C4-2B (cell line): ENCODE data around the gene CCDC88C.
"Not testable (repeated sequence)": the region's sequence is repeated elsewhere in the genome, so short reads cannot be mapped to it uniquely, and the experiment has no call there.

Source experiments
- H3K27ac ChIP-seq: fragments of 450-650 bp; 2 replicates; pipeline ENCODE4 v1.5.1; 2017
- ZFX ChIP-seq: fragments of 450-650 bp; IDR thresholded peaks from 2 replicates; pipeline ENCODE4 v1.6.1; 2017
- TF ChIP-seq, protein P1 (sequence below): fragments of 450-650 bp; conservative IDR thresholded peaks from 2 replicates; pipeline ENCODE4 v1.5.1; 2017; ENCODE audit warnings: mild to moderate bottlenecking

CCDC88C gene

DNA sequence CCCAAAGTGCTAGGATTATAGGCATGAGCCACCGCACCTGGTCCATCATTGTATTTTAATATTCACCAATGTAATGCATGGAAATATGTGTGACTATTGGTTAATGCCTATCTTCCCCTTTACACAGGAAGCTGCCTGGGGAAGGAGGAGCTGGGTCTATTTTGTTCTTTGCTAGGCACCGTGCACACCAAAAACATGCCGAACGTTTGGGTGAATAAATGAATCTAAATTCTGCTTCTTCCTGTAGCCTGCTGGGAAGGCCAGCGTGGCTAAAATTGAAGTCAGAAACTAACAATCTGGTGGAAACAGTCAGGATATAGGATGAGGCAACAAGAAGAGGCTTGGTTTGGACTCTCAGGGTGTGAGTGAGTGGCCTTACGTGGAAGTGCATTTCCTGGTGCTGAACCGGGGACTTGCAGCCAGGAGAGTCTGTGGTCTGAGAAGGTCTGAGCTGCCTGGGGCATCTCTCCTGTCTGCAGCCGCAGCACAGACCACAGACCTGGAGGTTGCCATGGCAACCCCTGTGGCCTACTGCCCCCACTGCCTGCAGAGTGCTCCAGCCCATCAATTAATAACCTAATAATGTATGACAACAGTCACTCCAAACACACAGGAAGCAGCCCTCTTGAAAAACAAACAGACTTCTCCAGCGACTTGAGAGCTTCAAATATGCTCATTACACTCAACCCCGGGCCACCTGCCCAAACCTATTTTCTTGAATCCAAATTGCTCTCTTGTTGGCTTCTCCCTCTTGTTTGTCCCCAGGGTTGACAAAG lies 167.6 kb downstream of the CCDC88C start:
- no peak for TF ChIP-seq ZFX
- TF ChIP-seq, protein P1, sequence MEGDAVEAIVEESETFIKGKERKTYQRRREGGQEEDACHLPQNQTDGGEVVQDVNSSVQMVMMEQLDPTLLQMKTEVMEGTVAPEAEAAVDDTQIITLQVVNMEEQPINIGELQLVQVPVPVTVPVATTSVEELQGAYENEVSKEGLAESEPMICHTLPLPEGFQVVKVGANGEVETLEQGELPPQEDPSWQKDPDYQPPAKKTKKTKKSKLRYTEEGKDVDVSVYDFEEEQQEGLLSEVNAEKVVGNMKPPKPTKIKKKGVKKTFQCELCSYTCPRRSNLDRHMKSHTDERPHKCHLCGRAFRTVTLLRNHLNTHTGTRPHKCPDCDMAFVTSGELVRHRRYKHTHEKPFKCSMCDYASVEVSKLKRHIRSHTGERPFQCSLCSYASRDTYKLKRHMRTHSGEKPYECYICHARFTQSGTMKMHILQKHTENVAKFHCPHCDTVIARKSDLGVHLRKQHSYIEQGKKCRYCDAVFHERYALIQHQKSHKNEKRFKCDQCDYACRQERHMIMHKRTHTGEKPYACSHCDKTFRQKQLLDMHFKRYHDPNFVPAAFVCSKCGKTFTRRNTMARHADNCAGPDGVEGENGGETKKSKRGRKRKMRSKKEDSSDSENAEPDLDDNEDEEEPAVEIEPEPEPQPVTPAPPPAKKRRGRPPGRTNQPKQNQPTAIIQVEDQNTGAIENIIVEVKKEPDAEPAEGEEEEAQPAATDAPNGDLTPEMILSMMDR: no peak
- no peak overlapping the region for H3K27ac ChIP-seq

DNA sequence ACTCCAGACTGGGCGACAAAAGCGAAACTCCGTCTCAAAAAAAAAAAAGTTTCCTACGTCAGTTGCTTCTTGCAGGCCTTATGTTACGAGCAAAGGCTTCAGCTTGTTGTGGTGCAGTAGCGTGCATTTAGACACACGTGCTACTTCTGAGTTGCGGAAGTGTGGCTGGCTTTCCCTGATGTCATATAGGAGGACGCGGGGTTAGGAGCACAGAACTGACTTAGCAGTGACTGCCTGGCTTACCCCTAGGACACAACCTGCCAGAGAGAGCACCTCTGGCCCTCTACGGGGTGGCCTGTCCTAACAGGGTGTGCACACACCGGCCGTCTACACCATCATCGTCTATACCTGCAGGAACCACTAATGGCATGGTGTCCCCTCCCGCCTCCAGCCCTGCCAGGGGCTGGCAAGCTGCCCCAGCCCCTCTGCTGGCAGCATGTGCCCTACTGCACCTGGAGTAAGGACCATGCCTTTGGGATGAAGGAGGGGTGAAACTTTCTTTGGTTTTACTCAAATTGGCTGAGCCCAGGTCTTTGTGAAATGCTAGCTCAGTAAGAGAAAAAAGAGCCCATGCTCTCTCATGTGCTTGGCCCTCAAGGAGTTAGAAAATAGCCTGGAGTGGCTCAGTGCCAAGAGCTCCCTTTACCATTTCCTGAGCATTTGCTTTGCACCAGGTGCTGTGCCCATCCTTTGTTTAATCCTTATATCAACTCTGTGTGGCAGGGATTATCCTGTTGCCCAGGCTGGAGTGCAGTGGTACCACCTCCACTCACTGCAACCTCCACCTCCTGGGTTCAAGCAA lies 171.4 kb downstream of the CCDC88C start:
- TF ChIP-seq, protein P1: no peak
- no peak for TF ChIP-seq ZFX
- no peak overlapping the region for H3K27ac ChIP-seq

DNA sequence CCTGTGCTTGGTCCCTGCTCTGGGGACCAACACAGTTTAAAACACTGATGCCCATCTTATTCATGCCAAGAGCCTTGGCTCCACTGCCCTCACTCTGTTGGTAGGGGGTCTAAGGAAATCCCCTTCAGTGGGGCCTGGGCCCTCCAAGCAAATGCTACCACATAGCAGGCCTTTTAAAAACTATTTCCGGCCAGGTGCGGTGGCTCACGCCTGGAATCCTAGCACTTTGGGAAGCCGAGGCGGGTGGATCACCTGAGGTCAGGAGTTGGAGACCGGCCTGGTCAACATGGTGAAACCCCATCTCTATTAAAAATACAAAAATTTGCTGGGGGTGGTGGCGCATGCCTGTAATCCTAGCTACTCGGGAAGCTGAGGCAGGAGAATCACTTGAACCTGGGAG lies 172.0 kb downstream of the CCDC88C start:
- not testable (repeated sequence) for H3K27ac ChIP-seq

DNA sequence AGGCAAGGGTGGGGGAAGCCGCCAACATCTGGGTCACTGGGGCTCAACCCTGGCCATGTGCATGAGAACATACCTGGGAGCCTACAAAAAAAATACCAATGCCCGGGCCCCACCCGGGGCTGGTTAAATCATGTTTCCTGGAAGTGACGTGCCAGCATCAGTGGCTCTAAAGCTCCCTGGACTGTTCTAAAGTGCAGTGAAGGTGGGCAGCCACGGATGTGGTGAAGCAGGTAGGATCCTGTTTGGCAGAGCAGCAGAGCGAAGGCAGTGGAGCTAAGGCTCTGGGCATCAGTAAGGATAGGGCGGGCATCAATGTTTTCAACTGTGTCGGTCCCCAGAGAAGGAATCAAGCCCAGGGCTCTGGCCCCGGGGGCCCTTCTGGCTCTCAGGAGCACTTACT lies 172.6 kb downstream of the CCDC88C start:
- no peak overlapping the region for H3K27ac ChIP-seq
- TF ChIP-seq, protein P1: no peak
- no peak for TF ChIP-seq ZFX

DNA sequence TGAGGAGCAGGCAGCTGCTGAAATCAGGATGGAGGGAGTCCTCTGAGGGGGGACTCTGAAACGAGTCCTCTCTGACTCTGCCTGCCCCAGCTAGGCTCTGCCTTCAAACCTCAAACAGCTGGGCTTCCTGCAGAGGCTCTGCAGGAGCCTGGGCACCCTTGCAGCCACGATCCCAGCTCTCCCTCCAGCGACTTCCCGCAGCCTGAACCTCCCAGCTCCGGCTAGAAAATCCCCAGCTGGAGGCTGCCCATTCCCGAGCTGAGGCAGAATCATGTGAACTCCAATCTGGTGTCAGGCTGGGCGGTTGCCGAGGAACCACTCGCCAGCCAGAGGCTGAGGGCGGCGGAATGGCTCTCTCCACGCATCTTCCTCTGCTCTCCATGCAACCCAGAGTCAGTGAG lies 173.1 kb downstream of the CCDC88C start, which contains the start of gene GPR68:
GPR68 (minus strand) TSS at position 204 of the 401 bp plus-strand sequence. CDS start 9,654 bp downstream, outside the sequence.
- TF ChIP-seq, protein P1: no peak
- TF ChIP-seq ZFX: no peak
- no peak within 1 kb of the TSS for H3K27ac ChIP-seq

DNA sequence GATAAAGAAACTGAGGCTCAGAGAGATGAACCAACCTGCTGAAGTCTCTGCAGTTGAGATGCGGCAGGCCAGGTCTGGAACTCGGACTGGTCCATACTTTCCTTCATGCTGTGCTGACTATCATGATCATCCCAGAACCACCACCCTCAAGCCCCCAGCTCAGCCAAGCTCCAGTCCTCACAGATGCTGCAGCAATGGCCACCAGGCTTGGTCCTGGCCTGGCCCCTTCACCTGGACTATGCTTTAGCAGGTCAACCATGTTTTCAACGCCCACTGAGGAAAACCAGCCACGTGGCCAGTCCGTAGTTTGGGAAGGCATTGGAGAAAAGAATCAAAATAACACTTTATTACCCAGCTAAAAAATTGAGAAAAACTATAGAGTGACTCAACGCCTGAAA lies 174.5 kb downstream of the CCDC88C start:
- TF ChIP-seq ZFX: no peak
- TF ChIP-seq, protein P1: no peak
- no peak overlapping the region for H3K27ac ChIP-seq

DNA sequence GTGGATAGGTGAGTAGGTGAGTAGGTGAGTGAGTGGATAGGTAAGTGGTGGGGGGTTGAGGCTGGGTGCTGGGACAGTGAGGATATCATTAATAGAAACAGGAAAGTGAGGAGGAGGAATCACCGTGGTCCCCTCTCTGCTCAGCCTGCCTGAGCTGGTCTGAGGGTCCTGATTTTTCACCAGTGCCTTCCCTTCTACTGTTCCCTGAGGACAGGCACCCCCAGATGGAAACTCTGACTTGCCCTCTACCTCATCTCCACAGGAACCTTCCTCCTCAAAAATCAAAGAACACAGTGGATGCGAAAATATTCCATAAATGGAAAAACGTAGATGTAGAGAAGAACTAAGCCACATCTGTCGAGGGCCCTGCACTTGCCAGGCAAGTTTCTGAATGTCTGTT lies 175.0 kb downstream of the CCDC88C start:
- H3K27ac ChIP-seq: no peak overlapping the region

More for the DNA sequence above, 175.0 kb downstream of the CCDC88C start:
- TF ChIP-seq, protein P1: no peak
- no peak for TF ChIP-seq ZFX
